ENCODE measurements around the gene NFKBIL1.

DNA sequence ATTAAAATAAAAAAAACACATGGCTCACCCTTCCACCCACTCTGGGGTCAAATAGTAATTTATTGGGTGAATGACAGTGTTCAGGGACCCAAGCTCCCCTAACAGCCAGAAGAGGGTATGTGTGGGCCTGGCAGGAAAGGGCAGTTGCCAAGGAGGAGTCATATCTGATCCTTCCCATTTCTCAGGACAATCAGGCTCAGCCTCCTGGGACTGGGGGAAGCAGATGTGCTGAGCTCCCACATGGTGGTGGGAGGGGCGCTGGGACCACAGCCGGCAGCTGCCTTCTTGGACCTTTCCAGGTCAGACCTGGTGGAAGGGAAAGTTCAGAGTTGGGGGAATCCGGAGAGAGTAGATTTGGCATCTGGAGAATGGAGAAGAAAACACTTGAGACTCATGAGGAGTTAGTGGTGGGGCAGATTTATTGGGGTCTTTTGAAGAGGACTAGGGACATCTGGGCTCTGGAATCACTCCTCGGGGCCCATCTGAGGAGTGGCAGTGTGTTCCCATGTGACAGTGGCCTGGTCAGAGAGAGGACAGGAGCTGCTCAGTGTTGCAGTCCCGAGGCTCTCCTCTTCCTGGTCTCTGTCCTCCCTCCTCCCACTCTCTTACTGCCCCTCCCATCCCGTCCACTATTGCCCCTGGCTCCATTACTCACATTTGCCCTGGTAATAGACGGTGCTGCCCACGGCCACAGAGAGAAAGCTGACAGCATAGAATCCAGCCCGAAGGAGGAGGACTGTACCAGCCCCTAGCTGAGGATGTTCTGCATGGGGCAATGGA, 41.7 kb downstream of the NFKBIL1 start:
- TF ChIP-seq, protein P1, sequence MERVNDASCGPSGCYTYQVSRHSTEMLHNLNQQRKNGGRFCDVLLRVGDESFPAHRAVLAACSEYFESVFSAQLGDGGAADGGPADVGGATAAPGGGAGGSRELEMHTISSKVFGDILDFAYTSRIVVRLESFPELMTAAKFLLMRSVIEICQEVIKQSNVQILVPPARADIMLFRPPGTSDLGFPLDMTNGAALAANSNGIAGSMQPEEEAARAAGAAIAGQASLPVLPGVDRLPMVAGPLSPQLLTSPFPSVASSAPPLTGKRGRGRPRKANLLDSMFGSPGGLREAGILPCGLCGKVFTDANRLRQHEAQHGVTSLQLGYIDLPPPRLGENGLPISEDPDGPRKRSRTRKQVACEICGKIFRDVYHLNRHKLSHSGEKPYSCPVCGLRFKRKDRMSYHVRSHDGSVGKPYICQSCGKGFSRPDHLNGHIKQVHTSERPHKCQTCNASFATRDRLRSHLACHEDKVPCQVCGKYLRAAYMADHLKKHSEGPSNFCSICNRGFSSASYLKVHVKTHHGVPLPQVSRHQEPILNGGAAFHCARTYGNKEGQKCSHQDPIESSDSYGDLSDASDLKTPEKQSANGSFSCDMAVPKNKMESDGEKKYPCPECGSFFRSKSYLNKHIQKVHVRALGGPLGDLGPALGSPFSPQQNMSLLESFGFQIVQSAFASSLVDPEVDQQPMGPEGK (CRISPR knock-in tag; IDR thresholded peaks at IDR 0.05; ENCODE audit: borderline replicate concordance), result no peak
- TF ChIP-seq, protein P2, sequence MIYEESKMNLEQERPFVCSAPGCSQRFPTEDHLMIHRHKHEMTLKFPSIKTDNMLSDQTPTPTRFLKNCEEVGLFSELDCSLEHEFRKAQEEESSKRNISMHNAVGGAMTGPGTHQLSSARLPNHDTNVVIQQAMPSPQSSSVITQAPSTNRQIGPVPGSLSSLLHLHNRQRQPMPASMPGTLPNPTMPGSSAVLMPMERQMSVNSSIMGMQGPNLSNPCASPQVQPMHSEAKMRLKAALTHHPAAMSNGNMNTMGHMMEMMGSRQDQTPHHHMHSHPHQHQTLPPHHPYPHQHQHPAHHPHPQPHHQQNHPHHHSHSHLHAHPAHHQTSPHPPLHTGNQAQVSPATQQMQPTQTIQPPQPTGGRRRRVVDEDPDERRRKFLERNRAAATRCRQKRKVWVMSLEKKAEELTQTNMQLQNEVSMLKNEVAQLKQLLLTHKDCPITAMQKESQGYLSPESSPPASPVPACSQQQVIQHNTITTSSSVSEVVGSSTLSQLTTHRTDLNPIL (CRISPR knock-in tag; IDR thresholded peaks at IDR 0.05; ENCODE audit: low read depth), result no peak
- TF ChIP-seq ZFP30 (CRISPR knock-in tag; IDR thresholded peaks at IDR 0.05), result no peak
- no peak for TF ChIP-seq PPARA (CRISPR knock-in tag; IDR thresholded peaks at IDR 0.05; ENCODE audit: borderline replicate concordance)
- TF ChIP-seq ZNF70 (CRISPR knock-in tag; IDR thresholded peaks at IDR 0.05), result no peak
- TF ChIP-seq ZNF8 (CRISPR knock-in tag; IDR thresholded peaks at IDR 0.05), result no peak
- TF ChIP-seq ARNTL (CRISPR knock-in tag; IDR thresholded peaks at IDR 0.05; ENCODE audit: borderline replicate concordance, low read depth), result no peak

Measured in SK-N-SH treated with all-trans-retinoic acid at 6 μM for 48 hours (cell line).